ENCODE data around the gene RPS6KA2.

DNA sequence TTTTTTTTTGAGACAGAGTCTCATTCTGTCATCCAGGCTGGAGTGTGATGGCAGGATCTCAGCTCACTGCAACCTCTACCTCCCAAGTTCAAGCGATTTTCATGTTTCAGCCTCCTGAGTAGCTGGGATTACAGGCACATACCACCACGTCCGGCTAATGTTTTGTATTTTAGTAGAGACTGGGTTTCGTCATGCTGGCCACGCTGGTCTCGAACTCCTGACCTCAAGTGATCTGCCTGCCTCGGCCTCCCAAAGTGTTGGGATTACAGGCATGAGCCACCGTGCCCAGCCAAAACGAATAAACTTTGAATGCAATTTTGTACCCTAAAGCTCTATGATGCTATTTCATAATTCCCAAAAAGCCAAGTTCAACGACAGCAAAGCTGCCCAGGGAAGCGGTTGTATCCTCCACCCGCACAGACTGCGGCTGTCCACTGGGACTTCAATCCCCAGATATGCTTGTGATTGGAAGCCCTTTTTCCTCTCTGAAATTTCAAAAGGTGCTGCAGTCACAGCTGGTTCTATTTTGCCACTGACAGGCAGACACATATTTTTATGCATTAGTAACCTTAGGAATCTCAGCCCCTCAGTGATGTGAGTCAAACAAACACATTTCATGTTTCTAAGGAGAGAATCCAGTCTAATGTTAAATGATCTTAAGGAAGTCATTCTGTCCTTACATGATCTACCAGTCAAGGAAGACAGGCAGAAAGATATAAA is 31.8 kb downstream of the RPS6KA2 start:
- no peak for TF ChIP-seq CTCF (IDR thresholded peaks at IDR 0.05)
- no peak for TF ChIP-seq POLR2A (IDR thresholded peaks at IDR 0.05)

All from testis (tissue), 2 donors.